Loucy (cell line): ENCODE measurements around the gene KIF16B.

Source experiments
- H2AFZ ChIP-seq: fragments of 200-600 bp; sonication (generic); 2 replicates; pipeline ENCODE4 v1.6.0; 2016; ENCODE audit warnings: antibody characterized with exemption, mild to moderate bottlenecking, low read length, moderate library complexity
- H3F3A ChIP-seq: fragments of 200-600 bp; 2 replicates; pipeline ENCODE4 v1.6.0; 2016; ENCODE audit warnings: antibody characterized with exemption, low read depth, mild to moderate bottlenecking
- H3K27me3 ChIP-seq: fragments of 200-600 bp; sonication (generic); 2 replicates; pipeline ENCODE4 v1.6.1; 2014; ENCODE audit warnings: low read length, mild to moderate bottlenecking; ENCODE audit not compliant: insufficient read depth, poor library complexity, severe bottlenecking
- H3K36me3 ChIP-seq: fragments of 200-600 bp; sonication (generic); 2 replicates; pipeline ENCODE4 v1.6.1; 2016; ENCODE audit warnings: low read length; ENCODE audit not compliant: insufficient read depth
- H3K4me1 ChIP-seq: fragments of 200-600 bp; sonication (generic); 2 replicates; pipeline ENCODE4 v1.5.1; 2014; ENCODE audit warnings: low read length, mild to moderate bottlenecking; ENCODE audit not compliant: insufficient read depth, poor library complexity, severe bottlenecking
- H3K4me2 ChIP-seq: fragments of 200-600 bp; sonication (generic); 2 replicates; pipeline ENCODE4 v1.6.0; 2014; ENCODE audit warnings: antibody characterized with exemption, low read length, low read depth, mild to moderate bottlenecking; ENCODE audit not compliant: poor library complexity, severe bottlenecking
- H3K4me3 ChIP-seq: fragments of 200-600 bp; sonication (generic); 2 replicates; pipeline ENCODE4 v1.5.1; 2014; ENCODE audit warnings: low read length, mild to moderate bottlenecking, mixed read lengths; ENCODE audit not compliant: poor library complexity, severe bottlenecking
- H3K79me2 ChIP-seq: fragments of 200-600 bp; sonication (generic); 2 replicates; pipeline ENCODE4 v1.6.1; 2014; ENCODE audit warnings: low read length; ENCODE audit not compliant: insufficient read depth
- H3K9ac ChIP-seq: fragments of 200-600 bp; sonication (generic); 2 replicates; pipeline ENCODE4 v1.6.0; 2014; ENCODE audit warnings: mild to moderate bottlenecking, low read depth, low read length, moderate library complexity; ENCODE audit not compliant: poor library complexity, severe bottlenecking
- H3K9me2 ChIP-seq: fragments of 200-600 bp; sonication (generic); replicated peaks from 2 replicates; pipeline ENCODE4 v1.6.1; 2016; ENCODE audit warnings: low read depth, low read length, mixed read lengths
- H3K9me3 ChIP-seq: fragments of 200-600 bp; sonication (generic); 2 replicates; pipeline ENCODE4 v1.6.1; 2014; ENCODE audit warnings: mild to moderate bottlenecking, antibody characterized with exemption, low read length, low read depth; ENCODE audit not compliant: insufficient read depth
- H4K20me1 ChIP-seq: fragments of 200-600 bp; sonication (generic); 2 replicates; pipeline ENCODE4 v1.6.0; 2014; ENCODE audit warnings: antibody characterized with exemption, low read length, mild to moderate bottlenecking; ENCODE audit not compliant: insufficient read depth, poor library complexity, severe bottlenecking
- CTCF ChIP-seq: fragments of 200-600 bp; sonication (generic); conservative IDR thresholded peaks from 2 replicates; pipeline ENCODE4 v1.5.1; 2014; ENCODE audit warnings: mild to moderate bottlenecking, antibody characterized with exemption, low read length
- EZH2phosphoT487 ChIP-seq: fragments of 200-600 bp; IDR thresholded peaks from 2 replicates; pipeline ENCODE4 v1.6.1; 2018; ENCODE audit warnings: antibody characterized with exemption, mild to moderate bottlenecking, moderate library complexity, borderline replicate concordance

The KIF16B gene

GRCh38 chr20:16272780-16273360, 300.4 kb downstream of the KIF16B start:
- TF ChIP-seq EZH2phosphoT487 (no peak), CTCF (no peak)
- H3K9me3 ChIP-seq: no peaks in the 10 kb centered on the region

GRCh38 chr20:16271450-16271849, 301.8 kb downstream of the KIF16B start:
- Histone ChIP-seq H3K4me3 (no peak overlapping the region), H3K9me2 (no peaks in the 10 kb centered on the region), H4K20me1 (no peaks in the 10 kb centered on the region), H3K9ac (no peak overlapping the region), H3F3A (no peaks in the 10 kb centered on the region), H3K27me3 (no peaks in the 10 kb centered on the region), H3K9me3 (no peaks in the 10 kb centered on the region; the same call in 1 of the 2 replicates), H3K79me2 (no peaks in the 10 kb centered on the region), H3K4me1 (no peaks in the 10 kb centered on the region), H3K36me3 (no peaks in the 10 kb centered on the region), H2AFZ (no peak overlapping the region), H3K4me2 (no peak overlapping the region)
- TF ChIP-seq CTCF (no peak), EZH2phosphoT487 (no peak)

More at GRCh38 chr20:16272780-16273360, 300.4 kb downstream of the KIF16B start:
- H3K4me1 ChIP-seq: no peaks in the 10 kb centered on the region
- no peak overlapping the region for H3K4me2 ChIP-seq
- no peaks in the 10 kb centered on the region for H3K79me2 ChIP-seq
- no peak overlapping the region for H3K4me3 ChIP-seq
- no peaks in the 10 kb centered on the region for H3K36me3 ChIP-seq
- H3F3A ChIP-seq: no peaks in the 10 kb centered on the region
- H2AFZ ChIP-seq: no peak overlapping the region
- H3K9me2 ChIP-seq: no peaks in the 10 kb centered on the region
- H3K9ac ChIP-seq: no peak overlapping the region
- H3K27me3 ChIP-seq: no peaks in the 10 kb centered on the region
- H4K20me1 ChIP-seq: no peaks in the 10 kb centered on the region

GRCh38 chr20:16270989-16271388, 302.3 kb downstream of the KIF16B start:
- H3K4me1 ChIP-seq: no peaks in the 10 kb centered on the region
- no peak overlapping the region for H3K9ac ChIP-seq
- no peak overlapping the region for H3K4me2 ChIP-seq
- H3K4me3 ChIP-seq: no peak overlapping the region
- no peaks in the 10 kb centered on the region for H3F3A ChIP-seq
- no peaks in the 10 kb centered on the region for H3K27me3 ChIP-seq
- no peaks in the 10 kb centered on the region for H3K9me2 ChIP-seq
- TF ChIP-seq CTCF: no peak
- TF ChIP-seq EZH2phosphoT487: no peak
- H3K36me3 ChIP-seq: no peaks in the 10 kb centered on the region
- H3K79me2 ChIP-seq: no peaks in the 10 kb centered on the region
- H2AFZ ChIP-seq: no peak overlapping the region
- H4K20me1 ChIP-seq: no peaks in the 10 kb centered on the region
- no peaks in the 10 kb centered on the region; the same call in 1 of the 2 replicates for H3K9me3 ChIP-seq
